ENCODE results near the gene RALY.

Gene RALY

GRCh38 chr20:33993576-33994221 is at the start of gene RALY:
Gene RALY (plus strand): TSS chr20:33993911. CDS start chr20:34072075, 78,164 bp downstream.
- no peak for FAIRE-seq

- no peak for FAIRE-seq
These were observed 48.8 kb upstream of the RALY start for GRCh38 chr20:33944914-33945313.

GRCh38 chr20:33945391-33946081 is 48.2 kb upstream of the RALY start:
- no peak for FAIRE-seq

GRCh38 chr20:33947709-33948295 is 45.9 kb upstream of the RALY start:
- no peak for FAIRE-seq

GRCh38 chr20:33948480-33948879 is 45.2 kb upstream of the RALY start:
- FAIRE-seq, result no peak

GRCh38 chr20:33951171-33951570 is 42.5 kb upstream of the RALY start:
- FAIRE-seq, result no peak

GRCh38 chr20:33954504-33954903 is 39.2 kb upstream of the RALY start:
- FAIRE-seq, result no peak

- FAIRE-seq, result no peak
These were observed 30.0 kb upstream of the RALY start for GRCh38 chr20:33963751-33964150.

- no peak for FAIRE-seq
These were observed 29.3 kb upstream of the RALY start for GRCh38 chr20:33964441-33964840.

GRCh38 chr20:33967126-33967525 is 26.6 kb upstream of the RALY start:
- no peak for FAIRE-seq

- FAIRE-seq, result no peak
These were observed 24.1 kb upstream of the RALY start for GRCh38 chr20:33969563-33969962.

GRCh38 chr20:33970229-33970628 is 23.5 kb upstream of the RALY start:
- no peak for FAIRE-seq

GRCh38 chr20:33971147-33971975 is 22.4 kb upstream of the RALY start:
- no peak for FAIRE-seq

- FAIRE-seq, result no peak
These were observed 16.8 kb upstream of the RALY start for GRCh38 chr20:33976959-33977358.

GRCh38 chr20:33977535-33977934 is 16.2 kb upstream of the RALY start:
- no peak for FAIRE-seq

- FAIRE-seq, result no peak
These were observed 14.6 kb upstream of the RALY start for GRCh38 chr20:33979094-33979493.

- no peak for FAIRE-seq
These were observed 12.4 kb upstream of the RALY start for GRCh38 chr20:33981347-33981746.

- no peak for FAIRE-seq
These were observed 11.7 kb upstream of the RALY start for GRCh38 chr20:33981964-33982363.

- FAIRE-seq, result no peak
These were observed 10.3 kb upstream of the RALY start for GRCh38 chr20:33983371-33983770.

- no peak for FAIRE-seq
These were observed 9.5 kb upstream of the RALY start for GRCh38 chr20:33984182-33984719.

- FAIRE-seq, result no peak
These were observed 8.4 kb upstream of the RALY start for GRCh38 chr20:33985280-33985679.

- FAIRE-seq, result no peak
These were observed 7.9 kb upstream of the RALY start for GRCh38 chr20:33985830-33986229.

GRCh38 chr20:33986560-33987216 is 7.0 kb upstream of the RALY start:
- no peak for FAIRE-seq
